Brain microvascular endothelial cell (primary cell): ENCODE data around the gene TTL.

ENCODE experiments used
- DNase-seq: peaks from one replicate; pipeline ENCODE4 v3.0.0-alpha.2; 2020
- H3K27ac ChIP-seq: fragments of 250-450 bp; sonication (Bioruptor Pico); 2 replicates; pipeline ENCODE4 v1.5.1; 2020; ENCODE audit warnings: mild to moderate bottlenecking, moderate library complexity
- H3K27me3 ChIP-seq: fragments of 250-450 bp; sonication (Bioruptor Pico); replicated peaks from 2 replicates; pipeline ENCODE4 v1.5.1; 2020; ENCODE audit warnings: mild to moderate bottlenecking
- H3K36me3 ChIP-seq: fragments of 250-450 bp; sonication (Bioruptor Pico); replicated peaks from 2 replicates; pipeline ENCODE4 v1.5.1; 2020; ENCODE audit warnings: mild to moderate bottlenecking
- H3K4me3 ChIP-seq: 2 replicates; pipeline ENCODE4 v1.5.1; 2011; ENCODE audit warnings: low read depth, mild to moderate bottlenecking, control low read depth, low read length, moderate library complexity
- CTCF ChIP-seq: IDR thresholded peaks from 2 replicates; pipeline ENCODE4 v1.5.1; 2011; ENCODE audit warnings: low read depth, mild to moderate bottlenecking, moderate library complexity, low read length, control low read depth, inconsistent platforms; ENCODE audit errors: missing control alignments
- in situ Hi-C: cut with HindIII; loops from 2 replicates; pipeline ENCODE4 v1.10.0; 2017; ENCODE audit warnings: low sequenced_read_pairs, low pct_ligation_motif_present

TTL gene

DNA sequence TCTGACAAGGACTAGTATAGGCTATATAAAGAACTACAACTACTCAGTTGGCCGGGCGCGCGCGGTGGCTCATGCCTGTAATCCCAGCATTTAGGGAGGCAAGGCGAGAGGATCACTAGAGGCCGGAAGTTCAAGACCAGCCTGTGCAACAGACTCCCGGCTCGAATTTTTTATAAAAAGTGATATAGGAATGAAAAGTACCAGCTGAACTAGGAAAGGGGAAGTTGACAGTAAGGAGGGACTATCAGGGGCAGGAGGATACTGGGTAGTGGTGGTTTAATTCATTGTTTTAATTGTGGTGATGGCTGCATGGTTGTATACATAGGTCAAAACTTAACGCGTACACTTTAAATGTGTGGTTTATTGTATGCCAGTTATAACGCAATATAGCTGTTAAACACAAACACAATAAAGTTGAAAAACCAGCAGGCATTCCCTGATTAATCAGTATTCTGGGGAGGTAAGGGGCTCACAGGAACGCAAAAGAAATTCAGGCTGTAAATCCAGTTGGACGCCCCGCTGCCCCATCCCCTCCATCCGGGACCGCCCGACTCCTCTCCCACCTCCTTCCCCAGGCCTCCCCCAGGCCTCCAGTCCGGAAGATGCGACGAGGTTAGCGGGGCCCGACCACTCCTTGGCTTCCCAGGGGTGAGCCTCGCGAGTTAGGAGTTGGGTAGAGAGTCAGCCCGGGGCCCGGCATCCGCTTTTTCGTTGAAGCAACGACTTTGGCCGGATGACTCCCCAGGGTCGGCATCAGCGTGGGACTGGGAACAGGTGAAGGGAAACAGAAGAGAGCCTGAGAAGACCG, 59.6 kb downstream of the TTL start:
- Histone ChIP-seq H3K4me3 (peak overlapping the region; percentile 96), H3K27ac (peak overlapping the region; percentile 95), H3K36me3 (peaks cover 3% of the 10 kb centered on the region), H3K27me3 (no peaks in the 10 kb centered on the region)
- DNase-seq, result peak; percentile 48
- in situ Hi-C loops, result no loop called here
- no peak for TF ChIP-seq CTCF

DNA sequence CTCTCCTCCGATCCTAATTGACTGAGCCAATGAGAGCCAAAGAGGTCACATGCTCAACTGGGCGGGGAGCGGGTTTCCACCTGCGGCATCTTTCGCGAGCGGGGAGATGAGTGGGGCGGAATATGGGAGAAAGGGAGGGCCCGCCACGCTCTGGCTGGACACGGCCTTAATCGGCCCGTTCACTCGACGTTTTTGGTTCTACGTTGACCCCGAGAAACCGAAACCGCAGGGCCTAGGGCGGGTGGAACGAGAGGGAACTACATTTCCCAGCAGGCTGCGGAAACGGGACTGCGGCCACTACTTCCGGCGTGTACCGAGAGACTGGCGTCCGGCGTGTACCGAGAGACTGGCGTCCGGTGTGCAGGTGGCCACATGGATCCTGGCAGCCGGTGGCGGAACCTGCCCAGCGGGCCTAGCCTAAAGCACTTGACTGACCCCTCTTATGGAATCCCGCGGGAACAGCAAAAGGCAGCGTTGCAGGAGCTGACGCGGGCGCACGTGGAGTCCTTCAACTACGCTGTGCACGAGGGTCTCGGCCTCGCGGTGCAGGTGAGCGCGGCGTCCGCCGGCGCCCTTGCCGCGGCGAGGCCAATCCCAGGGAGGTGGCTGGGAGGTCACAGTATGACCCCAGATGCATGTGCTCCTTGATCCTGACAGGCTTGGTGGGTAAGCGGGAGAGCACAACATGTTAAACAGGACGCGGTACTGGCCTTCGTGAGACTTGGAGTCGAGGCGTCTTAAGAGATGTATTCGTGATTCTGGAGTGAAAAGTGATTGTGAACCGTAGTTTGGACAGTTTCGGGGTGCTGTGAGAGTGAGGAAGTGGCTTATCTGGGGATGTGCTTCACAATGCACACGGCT, 60.4 kb downstream of the TTL start, which contains the start of gene POLR1B:
TSS of gene POLR1B (plus strand) at position 343 of the 861 bp plus-strand sequence. CDS start at position 373, 30 bp downstream.
- TF ChIP-seq CTCF, result no peak
- H3K4me3 ChIP-seq, result peak within 1 kb of the TSS; percentile 96
- peaks cover 4% of the 10 kb centered on the region for H3K36me3 ChIP-seq
- no peaks in the 10 kb centered on the region for H3K27me3 ChIP-seq
- DNase-seq, result peak; percentile 69
- H3K27ac ChIP-seq, result peak within 1 kb of the TSS; percentile 95
- in situ Hi-C loops, result no loop called here

GRCh38 chr2:112542984-112543661, 61.2 kb downstream of the TTL start:
- Histone ChIP-seq H3K36me3 (peaks cover 10% of the 10 kb centered on the region), H3K27ac (no peak overlapping the region), H3K27me3 (no peaks in the 10 kb centered on the region), H3K4me3 (peak overlapping the region; percentile 96)
- TF ChIP-seq CTCF, result peak; percentile 12
- DNase-seq, result no peak
- in situ Hi-C loops, result no loop called here

- Histone ChIP-seq H3K36me3 (peaks cover 36% of the 10 kb centered on the region), H3K27me3 (no peaks in the 10 kb centered on the region), H3K27ac (no peak overlapping the region), H3K4me3 (no peak overlapping the region)
- no peak for DNase-seq
- TF ChIP-seq CTCF, result no peak
- in situ Hi-C loops, result no loop called here
Measured at GRCh38 chr2:112547333-112547732, 65.4 kb downstream of the TTL start.

DNA sequence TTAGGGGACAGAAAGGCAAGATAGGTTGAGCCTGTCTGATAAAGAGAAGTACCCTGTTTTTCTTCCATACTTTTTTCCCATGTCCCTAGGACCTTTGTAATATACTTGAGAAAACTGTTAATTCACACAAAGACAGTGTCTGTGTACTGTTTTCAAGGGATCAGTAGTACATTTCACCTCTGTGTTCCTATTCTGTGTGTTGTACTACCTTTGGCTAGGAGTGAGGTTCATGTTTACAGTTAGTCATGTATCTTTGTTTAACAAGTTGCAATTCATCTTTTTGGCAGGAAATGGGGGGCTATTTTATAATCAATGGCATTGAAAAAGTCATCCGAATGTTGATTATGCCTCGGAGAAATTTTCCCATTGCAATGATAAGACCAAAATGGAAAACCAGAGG, 67.0 kb downstream of the TTL start:
- H3K27me3 ChIP-seq, result no peaks in the 10 kb centered on the region
- no peak overlapping the region for H3K4me3 ChIP-seq
- H3K36me3 ChIP-seq, result peaks cover 48% of the 10 kb centered on the region
- H3K27ac ChIP-seq, result no peak overlapping the region
- in situ Hi-C loops, result no loop called here
- no peak for DNase-seq
- no peak for TF ChIP-seq CTCF
